Prostate gland (tissue), 2 donors: ENCODE results near the gene NGEF. TPM values are rescaled to one million over a fixed set of nuclear protein-coding genes. Genes with fewer than 3 reads are reported as not detected.

Source experiments
- DNase-seq: peaks from one replicate; pipeline ENCODE4 v3.0.0-alpha.2; 2019; ENCODE audit warnings: low spot score
- H3K27ac ChIP-seq, 2 donors: fragments of 200-600 bp; sonication (generic); 2 replicates each; pipeline ENCODE4 v1.5.1; 2017 to 2019
- H3K27me3 ChIP-seq: fragments of 200-600 bp; sonication (generic); replicated peaks from 2 replicates; pipeline ENCODE4 v1.5.1; 2019; ENCODE audit not compliant: insufficient read depth
- H3K36me3 ChIP-seq, 2 donors: fragments of 200-600 bp; sonication (generic); 1 replicate in 1 of 2; 2 replicates in 1 of 2; pipeline versions ENCODE4 v1.5.1 to v1.8.1; 2017 to 2019
- H3K4me1 ChIP-seq: fragments of 200-600 bp; sonication (generic); replicated peaks from 2 replicates; pipeline ENCODE4 v1.5.1; 2019
- H3K4me3 ChIP-seq, 2 donors: fragments of 200-600 bp; sonication (generic); 2 replicates each; pipeline ENCODE4 v1.5.1; 2017 to 2019
- H3K9me3 ChIP-seq: fragments of 200-600 bp; sonication (generic); 2 replicates; pipeline ENCODE4 v1.5.1; 2017
- POLR2A ChIP-seq: fragments of 450-650 bp; IDR thresholded peaks from one replicate; pipeline ENCODE4 v1.6.1; 2016; ENCODE audit warnings: antibody characterized with exemption, mild to moderate bottlenecking
- POLR2AphosphoS5 ChIP-seq: sonication (generic); formaldehyde crosslinking; IDR thresholded peaks from one replicate; pipeline ENCODE4 v1.6.1; 2017; ENCODE audit warnings: antibody characterized with exemption
- WGBS: methylation state at CpG from one replicate; pipeline ENCODE4 v1.1.5; 2018; 5-methylcytosine and 5-hydroxymethylcytosine counted together
- intact Hi-C: fragments of 100-400 bp; cut with DNase I; formaldehyde crosslinking; loops from one replicate; pipeline ENCODE4 v1.14.2; 2022
- total RNA-seq, 2 donors: library from RNA; depleted of rRNA; stranded (reverse); fragments of >200 nt; gene quantifications; one replicate each; pipeline ENCODE4 v1.1.0, GENCODE V29; 2016
- TF ChIP-seq, protein P1 (sequence below), 4 experiments: fragments of 200-600 bp in 2 of 4; fragments of 450-650 bp in 2 of 4; sonication (generic) in 2 of 4; IDR thresholded peaks; 1 replicate in 3 of 4; 2 replicates in 1 of 4; pipeline ENCODE4 v1.5.1; 2016 to 2019; ENCODE audit warnings: antibody characterized with exemption in 4 of 4, mild to moderate bottlenecking in 2 of 4, moderate library complexity in 2 of 4

Gene NGEF
- total RNA-seq, 2 donors from 2014 or later, result 2.0 to 19.0 TPM

DNA sequence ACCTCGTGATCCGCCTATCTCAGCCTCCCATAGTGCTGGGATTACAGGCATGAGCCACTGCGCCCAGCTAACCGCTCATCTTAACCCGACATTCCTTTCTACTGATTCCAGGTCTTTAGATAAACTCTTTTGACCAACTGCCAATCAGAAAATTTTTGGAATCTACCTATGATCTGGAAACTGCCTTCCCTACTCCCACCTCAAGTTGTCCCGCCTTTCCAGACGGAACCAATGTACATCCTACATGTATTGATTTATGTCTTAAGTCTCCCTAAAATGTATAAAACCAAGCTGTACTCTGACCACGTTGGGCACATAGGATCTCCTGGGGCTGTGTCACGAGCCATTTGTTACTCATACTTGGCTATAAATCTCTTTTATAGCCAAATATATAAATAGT is 16.3 kb upstream of the NGEF start:
- Histone ChIP-seq H3K36me3 (no peaks in the 10 kb centered on the region), H3K27me3 (no peaks in the 10 kb centered on the region), H3K4me3 (no peak overlapping the region), H3K4me1 (no peaks in the 10 kb centered on the region), H3K27ac (no peak overlapping the region), H3K9me3 (no peaks in the 10 kb centered on the region)
- intact Hi-C loops, result no loop called here
- WGBS, result 90% methylated on average over 9 of the region's 9 CpGs
- no peak for DNase-seq
- no peak for TF ChIP-seq POLR2AphosphoS5
- TF ChIP-seq, protein P1, sequence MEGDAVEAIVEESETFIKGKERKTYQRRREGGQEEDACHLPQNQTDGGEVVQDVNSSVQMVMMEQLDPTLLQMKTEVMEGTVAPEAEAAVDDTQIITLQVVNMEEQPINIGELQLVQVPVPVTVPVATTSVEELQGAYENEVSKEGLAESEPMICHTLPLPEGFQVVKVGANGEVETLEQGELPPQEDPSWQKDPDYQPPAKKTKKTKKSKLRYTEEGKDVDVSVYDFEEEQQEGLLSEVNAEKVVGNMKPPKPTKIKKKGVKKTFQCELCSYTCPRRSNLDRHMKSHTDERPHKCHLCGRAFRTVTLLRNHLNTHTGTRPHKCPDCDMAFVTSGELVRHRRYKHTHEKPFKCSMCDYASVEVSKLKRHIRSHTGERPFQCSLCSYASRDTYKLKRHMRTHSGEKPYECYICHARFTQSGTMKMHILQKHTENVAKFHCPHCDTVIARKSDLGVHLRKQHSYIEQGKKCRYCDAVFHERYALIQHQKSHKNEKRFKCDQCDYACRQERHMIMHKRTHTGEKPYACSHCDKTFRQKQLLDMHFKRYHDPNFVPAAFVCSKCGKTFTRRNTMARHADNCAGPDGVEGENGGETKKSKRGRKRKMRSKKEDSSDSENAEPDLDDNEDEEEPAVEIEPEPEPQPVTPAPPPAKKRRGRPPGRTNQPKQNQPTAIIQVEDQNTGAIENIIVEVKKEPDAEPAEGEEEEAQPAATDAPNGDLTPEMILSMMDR (IDR thresholded peaks at IDR 0.05), result no peak

DNA sequence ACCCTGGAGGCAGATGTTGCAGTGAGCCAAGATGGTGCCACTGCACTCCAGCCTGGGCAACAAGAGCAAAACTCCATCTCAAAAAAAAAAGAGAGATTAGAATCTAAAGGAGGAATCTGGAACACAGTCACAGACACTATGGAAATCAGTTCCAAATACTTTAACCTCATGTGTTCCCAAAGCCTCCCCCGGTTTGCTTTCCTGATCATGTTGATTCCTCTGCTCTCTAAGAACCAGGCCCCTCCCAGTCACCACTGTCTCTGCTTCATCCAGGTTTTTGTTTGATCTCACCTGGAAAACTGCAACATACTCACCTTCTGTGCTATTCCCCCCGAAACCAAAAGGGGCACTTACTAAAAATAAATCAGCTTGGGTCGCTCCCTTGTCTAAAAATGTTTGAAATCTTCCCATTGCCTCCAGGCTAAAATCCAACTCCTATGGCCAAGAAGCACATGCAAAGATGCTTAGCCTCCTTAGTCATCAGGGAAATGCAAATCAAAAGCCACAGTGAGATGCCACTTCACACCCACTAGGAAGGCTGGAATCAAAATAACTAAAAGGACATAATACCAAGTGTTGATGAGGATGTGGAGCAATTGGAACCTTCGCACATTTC is 13.2 kb upstream of the NGEF start:
- no peak for DNase-seq
- 64% methylated on average over 4 of the region's 4 CpGs for WGBS
- Histone ChIP-seq H3K4me1 (no peaks in the 10 kb centered on the region), H3K27me3 (no peaks in the 10 kb centered on the region), H3K9me3 (no peaks in the 10 kb centered on the region), H3K27ac (no peak overlapping the region), H3K36me3 (no peaks in the 10 kb centered on the region), H3K4me3 (no peak overlapping the region)
- intact Hi-C loops, result no loop called here
- TF ChIP-seq, protein P1 (IDR thresholded peaks at IDR 0.05), result no peak
- no peak for TF ChIP-seq POLR2AphosphoS5
- no peak for TF ChIP-seq POLR2A

DNA sequence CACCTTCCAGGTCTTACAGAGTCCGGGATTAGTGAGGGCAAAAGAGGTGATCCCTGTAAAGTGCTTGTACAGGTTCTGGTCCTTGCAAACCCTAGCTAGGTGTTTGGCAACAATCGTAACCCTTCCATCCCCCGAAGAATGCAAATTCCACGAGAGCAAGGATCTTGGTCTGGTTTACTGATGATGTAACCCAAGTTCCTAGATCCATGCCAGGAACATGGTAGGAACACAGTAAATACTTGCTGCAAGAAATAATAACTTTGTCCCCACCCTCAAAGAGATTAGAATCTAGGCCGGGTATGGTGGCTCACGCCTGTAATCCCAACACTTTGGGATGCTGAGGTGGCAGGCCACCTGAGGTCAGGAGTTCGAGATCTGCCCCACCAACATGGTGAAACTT is 12.7 kb upstream of the NGEF start:
- 80% methylated on average over 7 of the region's 7 CpGs for WGBS
- H3K4me3 ChIP-seq, result no peak overlapping the region
- intact Hi-C loops, result no loop called here
- no peaks in the 10 kb centered on the region for H3K4me1 ChIP-seq
- no peaks in the 10 kb centered on the region for H3K9me3 ChIP-seq
- H3K27ac ChIP-seq, result no peak overlapping the region
- TF ChIP-seq POLR2AphosphoS5, result no peak
- TF ChIP-seq, protein P1 (IDR thresholded peaks at IDR 0.05), result no peak
- TF ChIP-seq POLR2A, result no peak
- no peak for DNase-seq
- no peaks in the 10 kb centered on the region for H3K36me3 ChIP-seq
- H3K27me3 ChIP-seq, result no peaks in the 10 kb centered on the region

DNA sequence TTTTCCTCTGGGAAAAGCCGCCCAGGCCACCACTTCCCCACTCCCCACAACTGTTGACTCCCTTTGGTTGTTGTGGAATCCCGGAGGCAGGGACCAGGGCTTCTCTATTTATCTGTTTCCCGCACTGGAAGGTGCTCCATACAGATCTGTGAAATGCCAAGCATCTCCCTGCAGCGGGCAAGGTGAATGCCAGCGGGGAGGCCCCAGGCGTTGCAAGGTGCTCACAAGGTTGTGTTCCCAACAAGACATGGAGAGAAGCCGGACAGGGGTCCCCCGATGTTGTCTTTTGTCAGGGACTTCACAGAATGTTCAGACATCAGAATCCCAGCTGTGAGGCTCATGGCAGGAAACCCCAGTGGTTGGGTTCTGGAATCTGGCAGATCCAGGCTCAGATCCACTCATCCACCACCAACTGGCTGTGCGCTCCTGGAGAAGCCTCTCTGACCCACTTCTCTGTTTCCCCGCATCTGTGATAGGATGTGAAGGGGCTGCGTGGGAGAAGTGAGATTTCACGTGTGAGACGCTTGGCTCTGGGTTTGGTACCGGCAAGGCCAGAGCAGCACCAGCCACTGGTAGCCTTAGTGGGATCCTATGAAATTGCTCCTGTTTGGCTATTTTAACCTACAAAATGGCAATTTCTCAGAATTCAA is 10.8 kb upstream of the NGEF start:
- intact Hi-C loops, result no loop called here
- H3K9me3 ChIP-seq, result no peaks in the 10 kb centered on the region
- no peaks in the 10 kb centered on the region for H3K27me3 ChIP-seq
- H3K27ac ChIP-seq, result no peak overlapping the region
- 92% methylated on average over 14 of the region's 14 CpGs for WGBS
- TF ChIP-seq, protein P1 (IDR thresholded peaks at IDR 0.05), result no peak
- TF ChIP-seq POLR2A (no peak), POLR2AphosphoS5 (no peak)
- no peaks in the 10 kb centered on the region for H3K36me3 ChIP-seq
- DNase-seq, result no peak
- no peaks in the 10 kb centered on the region for H3K4me1 ChIP-seq
- no peak overlapping the region for H3K4me3 ChIP-seq
